Putamen (tissue), 1 donor: ENCODE results near the gene KCND2.
"Not testable (repeated sequence)": the region's sequence is repeated elsewhere in the genome, so short reads cannot be mapped to it uniquely, and the experiment has no call there.

Source experiments
- DNase-seq: peaks from one replicate; pipeline ENCODE4 v3.0.0-alpha.2; 2016; ENCODE audit warnings: low spot score

KCND2 gene

DNA sequence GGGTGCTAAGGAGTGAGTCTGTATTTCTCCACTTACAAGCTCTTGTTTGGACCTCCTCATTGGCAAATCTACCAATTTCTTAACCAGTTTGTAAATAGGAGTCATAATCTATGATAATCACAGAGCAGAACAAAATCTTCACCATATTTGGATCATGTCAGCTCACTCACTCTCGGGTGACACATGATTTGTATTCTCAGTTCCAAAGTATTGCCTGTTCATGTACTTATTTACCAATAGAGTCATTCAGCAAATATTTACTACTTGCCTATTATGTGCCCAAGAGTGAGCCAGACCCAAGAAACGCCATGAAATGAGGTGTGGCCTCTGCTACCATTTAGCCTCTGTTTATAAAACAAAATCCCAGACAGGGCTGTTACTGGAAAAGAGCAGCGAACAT lies 470.2 kb downstream of the KCND2 start:
- DNase-seq, result no peak

- DNase-seq, result no peak
Measured at GRCh38 chr7:120760050-120760449, 487.1 kb downstream of the KCND2 start.

GRCh38 chr7:120760851-120761250 lies 487.9 kb downstream of the KCND2 start:
- no peak for DNase-seq

DNA sequence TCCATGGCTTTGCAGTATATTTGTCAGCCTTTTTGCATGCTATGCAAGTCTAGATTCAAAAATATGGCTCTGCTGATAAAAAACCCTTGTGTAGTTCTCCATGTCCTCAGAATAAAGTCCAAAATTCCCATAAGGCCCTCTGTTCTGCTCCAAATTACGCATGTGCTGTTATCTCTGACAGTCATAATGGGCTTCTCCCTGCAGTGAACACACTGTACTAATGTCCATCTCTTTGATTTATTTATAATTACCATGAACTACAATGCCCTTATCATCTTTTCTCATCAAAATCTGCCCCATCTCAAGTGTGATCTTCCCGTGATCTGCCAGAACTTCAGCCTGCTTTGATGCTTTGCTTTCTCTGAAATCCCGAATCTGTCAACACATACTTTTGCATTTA lies 497.2 kb downstream of the KCND2 start:
- no peak for DNase-seq

DNA sequence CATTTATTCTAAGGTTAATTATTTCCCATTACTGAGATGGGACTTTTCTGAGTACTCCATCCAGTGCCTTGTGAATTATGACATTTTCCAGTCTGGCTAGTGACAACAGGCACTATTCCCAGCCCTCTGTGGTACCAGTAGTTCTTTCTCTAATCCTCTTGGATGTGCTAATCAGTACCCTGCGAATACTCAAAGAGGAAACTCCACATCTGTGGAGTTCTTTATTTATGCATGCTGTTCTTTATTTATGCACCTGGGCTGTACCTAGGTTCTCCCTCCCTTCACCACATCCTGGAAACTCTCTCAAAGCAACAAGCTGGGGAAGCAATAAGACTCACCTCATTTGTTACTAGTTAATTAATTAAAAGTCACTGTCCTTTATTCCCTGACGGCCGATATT lies 501.5 kb downstream of the KCND2 start:
- no peak for DNase-seq

DNA sequence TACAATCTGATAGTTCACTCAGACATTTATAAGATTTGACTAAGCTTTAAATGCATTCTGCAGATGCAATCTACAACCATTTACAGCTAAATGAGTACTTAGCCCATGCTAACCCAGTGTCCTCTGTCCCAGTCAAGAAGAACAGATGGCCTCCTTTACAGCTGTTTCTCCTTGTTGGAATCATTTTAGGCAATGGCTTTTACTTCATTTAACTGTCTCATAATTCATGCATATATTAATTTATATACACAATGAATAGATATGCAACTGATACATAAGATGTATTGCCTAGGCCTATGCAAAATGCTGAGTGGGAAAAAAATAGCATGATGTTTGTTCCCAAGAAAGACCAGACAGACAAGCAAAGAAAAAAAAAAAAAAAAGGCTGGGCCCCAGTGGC lies 502.8 kb downstream of the KCND2 start:
- DNase-seq, result no peak

GRCh38 chr7:120779078-120779477 lies 506.1 kb downstream of the KCND2 start:
- DNase-seq, result not testable (repeated sequence)

- not testable (repeated sequence) for DNase-seq
Measured at GRCh38 chr7:120780451-120780850, 507.5 kb downstream of the KCND2 start.

GRCh38 chr7:120780938-120781337 lies 508.0 kb downstream of the KCND2 start:
- no peak for DNase-seq

- not testable (repeated sequence) for DNase-seq
Measured at GRCh38 chr7:120781924-120782323, 508.9 kb downstream of the KCND2 start.

GRCh38 chr7:120783273-120783672 lies 510.3 kb downstream of the KCND2 start:
- DNase-seq, result no peak

- no peak for DNase-seq
Measured at GRCh38 chr7:120783721-120784120, 510.7 kb downstream of the KCND2 start.

GRCh38 chr7:120785095-120785494 lies 512.1 kb downstream of the KCND2 start:
- DNase-seq, result peak; percentile 60

DNA sequence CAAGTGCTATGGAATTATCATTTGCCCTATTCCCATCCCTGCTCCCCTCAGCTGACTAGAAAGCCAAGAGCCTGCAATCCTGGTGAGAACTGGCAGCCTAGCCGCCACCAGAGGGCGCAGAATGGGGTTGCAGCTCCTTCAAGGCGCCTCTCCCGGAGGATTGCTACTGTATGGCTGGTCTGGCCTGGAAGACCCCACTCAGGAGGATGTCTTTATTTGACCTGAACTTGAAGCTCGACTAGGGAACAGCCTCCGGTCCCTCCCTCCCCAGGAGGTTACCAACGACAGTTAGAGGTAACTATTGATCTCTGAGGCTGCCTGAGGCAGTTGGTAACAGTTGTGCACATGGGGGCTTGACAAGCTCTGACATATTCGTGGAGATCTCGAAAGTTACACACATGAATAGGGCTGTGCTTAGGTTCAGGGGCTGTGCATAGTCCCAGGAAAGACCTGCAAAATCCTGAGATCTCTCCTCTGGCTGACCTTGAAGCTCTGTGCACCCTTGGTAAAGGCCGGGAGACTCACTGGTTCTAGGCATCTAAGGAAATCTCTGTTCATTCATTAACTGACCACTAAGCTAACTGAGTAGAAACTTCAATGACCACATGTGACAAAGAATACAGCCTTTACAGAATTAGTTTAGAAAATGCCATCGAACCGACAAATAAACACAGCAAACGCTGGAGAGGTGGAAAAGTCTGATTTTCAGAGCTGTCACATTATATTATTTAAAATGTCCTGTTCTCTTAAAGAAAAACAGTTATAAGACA lies 519.3 kb downstream of the KCND2 start:
- DNase-seq, result peak; percentile 45

DNA sequence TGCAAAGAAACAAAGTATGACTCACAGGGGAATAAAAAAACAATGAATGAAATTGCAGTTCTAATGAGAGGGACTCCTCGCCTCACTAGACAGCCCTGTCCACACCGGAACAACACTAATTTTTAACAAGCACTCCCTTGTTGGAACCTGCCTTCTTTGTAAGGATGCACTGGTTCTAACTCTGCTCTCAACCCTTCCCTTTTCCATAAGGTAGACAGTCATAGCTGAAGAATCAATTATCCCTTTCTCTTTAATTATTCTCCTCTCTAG lies 519.8 kb downstream of the KCND2 start:
- no peak for DNase-seq

DNA sequence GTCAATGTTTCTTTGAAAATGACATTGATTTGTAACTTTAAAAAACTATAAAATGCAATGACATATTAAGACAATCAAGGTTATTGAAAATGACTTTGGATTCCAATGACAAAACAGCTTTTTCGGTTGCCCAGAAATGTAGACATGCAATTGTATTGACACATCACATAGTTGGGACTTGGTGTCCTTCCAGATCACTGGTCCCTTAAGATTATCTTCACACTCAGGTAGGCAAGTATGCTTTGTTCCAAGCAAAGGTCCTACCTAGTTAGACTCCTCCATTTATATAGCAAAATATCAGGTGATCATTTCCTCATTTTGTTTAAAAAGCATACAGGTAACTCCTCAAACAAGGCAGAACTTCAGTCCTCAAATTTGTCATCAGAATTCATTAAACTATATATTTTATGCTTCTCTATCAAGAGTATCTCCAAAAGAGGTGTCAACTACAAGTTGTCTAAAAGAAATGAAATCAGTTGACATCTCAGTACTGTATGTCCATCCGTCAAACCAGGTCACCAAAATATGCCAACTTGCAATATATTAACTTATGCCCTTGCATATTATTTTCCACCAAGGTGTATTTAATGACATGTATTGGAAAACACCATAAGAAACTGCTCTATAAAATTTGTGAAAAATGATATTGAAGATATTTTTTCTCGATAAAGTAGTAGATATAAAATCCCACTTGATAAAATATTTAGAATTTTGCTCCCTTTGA lies 520.4 kb downstream of the KCND2 start:
- DNase-seq, result no peak

- DNase-seq, result no peak
Measured at GRCh38 chr7:120794106-120794729, 521.2 kb downstream of the KCND2 start.

DNA sequence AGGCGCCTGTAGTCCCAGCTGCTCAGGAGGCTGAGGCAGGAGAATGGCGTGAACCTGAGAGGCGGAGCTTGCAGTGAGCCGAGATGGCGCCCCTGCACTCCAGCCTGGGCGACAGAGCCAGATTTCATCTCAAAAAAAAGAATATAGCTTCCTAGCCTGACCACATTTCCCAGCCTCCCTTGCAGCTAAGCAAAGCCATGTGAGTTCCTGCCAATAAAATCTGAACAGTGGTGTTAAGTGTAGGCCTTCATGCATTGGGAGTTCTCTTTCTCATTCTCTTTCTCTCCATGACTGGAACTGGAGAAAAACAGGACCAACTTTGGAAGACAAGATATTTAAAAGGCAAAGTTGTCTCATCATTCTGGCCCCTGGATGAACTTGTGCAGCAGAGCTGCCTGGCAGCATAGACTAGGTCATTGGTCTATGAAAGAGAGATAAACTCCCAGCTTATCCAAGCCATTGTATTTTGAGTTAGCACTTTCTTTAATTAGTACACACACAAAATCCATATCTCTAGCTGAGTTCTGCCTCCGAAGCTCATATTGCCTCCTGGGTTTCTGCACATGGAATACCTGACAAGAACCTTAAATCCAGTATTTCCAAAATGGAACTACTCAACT lies 524.2 kb downstream of the KCND2 start:
- no peak for DNase-seq

DNA sequence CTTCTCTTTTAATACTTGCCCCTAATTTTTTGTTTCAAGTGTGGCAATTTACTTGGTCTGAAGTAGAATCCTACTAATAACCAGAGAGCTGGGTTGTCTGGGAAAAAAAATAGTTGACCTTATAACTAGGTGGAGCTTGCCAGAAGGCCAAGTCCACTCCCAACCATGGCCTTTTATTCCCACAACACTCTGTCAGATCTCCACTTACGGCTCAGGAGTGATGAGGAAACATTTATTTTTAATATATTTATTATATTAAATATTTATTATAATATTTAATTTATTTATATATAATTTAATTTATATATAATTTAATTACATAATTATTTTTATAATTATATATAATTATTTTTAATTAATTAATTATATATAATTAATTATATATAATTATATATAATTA lies 526.2 kb downstream of the KCND2 start:
- no peak for DNase-seq
